GM15510 (cell line): ENCODE results near the gene COL9A3.

Experiments used
- POLR2A ChIP-seq: IDR thresholded peaks from 3 replicates; pipeline ENCODE4 v1.6.1; 2011; ENCODE audit warnings: borderline replicate concordance; ENCODE audit not compliant: insufficient read length; ENCODE audit errors: extremely low read depth

The COL9A3 gene

GRCh38 chr20:62801284-62802010 is 15.4 kb upstream of the COL9A3 start:
- no peak for TF ChIP-seq POLR2A

GRCh38 chr20:62802026-62802712 is 14.7 kb upstream of the COL9A3 start:
- TF ChIP-seq POLR2A, result no peak

GRCh38 chr20:62804021-62804626 is 12.7 kb upstream of the COL9A3 start:
- no peak for TF ChIP-seq POLR2A

DNA sequence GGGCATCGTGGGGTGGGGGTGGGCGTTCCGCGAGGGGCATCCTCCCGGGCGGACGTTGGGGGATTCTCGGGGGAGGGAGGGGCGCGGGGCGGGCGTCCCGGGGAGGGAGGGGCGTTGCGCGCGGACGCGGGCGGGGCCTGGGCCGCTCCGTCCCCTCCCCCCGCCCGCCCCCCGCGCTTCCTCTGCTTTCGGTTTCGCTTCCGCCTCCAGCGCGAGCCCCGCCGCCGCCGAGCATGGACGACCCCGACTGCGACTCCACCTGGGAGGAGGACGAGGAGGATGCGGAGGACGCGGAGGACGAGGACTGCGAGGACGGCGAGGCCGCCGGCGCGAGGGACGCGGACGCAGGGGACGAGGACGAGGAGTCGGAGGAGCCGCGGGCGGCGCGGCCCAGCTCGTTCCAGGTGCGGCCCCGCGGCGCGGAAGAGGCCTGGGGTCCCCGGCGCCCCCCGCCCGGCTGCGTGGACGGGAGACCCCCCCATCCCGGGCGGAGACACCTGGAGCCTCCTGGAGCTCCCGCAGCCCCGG is 12.2 kb upstream of the COL9A3 start, which contains the start of gene OGFR:
TSS of gene OGFR (plus strand) at position 209 of the 528 bp plus-strand sequence. CDS start at position 234, 25 bp downstream.
- peak; percentile 77 for TF ChIP-seq POLR2A

DNA sequence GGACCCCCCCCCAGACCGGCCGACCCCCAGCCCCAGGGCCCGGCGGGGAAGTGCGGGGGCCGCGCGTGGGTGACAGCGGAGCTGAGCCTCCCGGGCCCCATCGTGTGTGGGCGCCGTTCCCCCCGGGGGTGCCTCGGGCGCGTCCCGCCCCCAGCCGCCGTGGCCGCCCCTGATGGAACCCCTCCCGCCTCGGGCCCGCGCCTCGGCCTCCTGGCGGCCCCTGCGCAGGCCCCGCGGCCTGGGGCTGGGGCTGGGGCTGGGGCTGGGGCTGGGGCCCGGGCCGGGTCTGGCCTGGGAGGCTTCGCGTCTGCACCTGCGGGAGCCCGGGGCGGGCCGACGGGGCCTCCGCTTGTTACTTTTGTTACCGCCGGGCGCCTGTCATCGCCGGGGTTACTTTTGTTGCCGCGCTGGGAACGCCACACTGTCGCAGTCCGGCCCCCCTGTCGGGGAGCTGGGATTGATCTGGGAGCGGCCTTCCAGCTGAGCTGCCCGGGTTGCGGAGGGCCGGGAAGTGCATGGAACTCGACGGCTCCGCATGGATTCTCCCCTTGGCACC is 11.6 kb upstream of the COL9A3 start:
- no peak for TF ChIP-seq POLR2A

DNA sequence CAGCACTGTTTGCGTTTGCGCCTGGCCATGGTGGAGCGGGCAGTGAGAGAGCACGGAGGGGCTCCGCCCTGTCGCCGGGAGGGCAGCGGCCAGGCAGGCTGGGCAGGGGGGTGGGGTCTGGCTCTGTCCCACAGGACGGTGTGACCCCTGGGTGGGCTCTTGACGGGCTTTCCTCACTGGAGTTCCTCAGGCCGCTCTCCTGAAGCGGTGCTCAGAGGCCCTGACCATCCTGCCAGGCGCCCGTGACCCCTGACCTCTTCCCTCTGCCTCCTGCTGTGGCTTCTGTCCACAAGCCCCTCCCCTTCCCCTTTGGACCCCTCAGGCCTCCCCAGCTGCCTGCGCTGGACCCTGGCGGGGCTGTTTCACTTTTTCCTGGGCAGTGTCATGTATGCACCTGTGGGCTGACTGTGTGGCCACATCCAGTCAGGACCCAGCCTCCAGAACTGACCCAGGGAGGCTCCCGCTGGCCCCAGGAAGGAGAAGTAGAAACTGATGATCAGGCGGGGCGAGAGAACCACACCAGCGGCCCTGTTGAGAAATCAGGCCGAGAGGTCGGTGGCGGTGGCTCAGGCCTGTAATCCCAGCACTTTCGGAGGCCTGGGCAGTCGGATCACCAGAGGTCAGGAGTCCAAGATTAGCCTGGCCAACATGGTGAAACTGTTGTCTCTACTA is 11.0 kb upstream of the COL9A3 start:
- TF ChIP-seq POLR2A, result no peak

DNA sequence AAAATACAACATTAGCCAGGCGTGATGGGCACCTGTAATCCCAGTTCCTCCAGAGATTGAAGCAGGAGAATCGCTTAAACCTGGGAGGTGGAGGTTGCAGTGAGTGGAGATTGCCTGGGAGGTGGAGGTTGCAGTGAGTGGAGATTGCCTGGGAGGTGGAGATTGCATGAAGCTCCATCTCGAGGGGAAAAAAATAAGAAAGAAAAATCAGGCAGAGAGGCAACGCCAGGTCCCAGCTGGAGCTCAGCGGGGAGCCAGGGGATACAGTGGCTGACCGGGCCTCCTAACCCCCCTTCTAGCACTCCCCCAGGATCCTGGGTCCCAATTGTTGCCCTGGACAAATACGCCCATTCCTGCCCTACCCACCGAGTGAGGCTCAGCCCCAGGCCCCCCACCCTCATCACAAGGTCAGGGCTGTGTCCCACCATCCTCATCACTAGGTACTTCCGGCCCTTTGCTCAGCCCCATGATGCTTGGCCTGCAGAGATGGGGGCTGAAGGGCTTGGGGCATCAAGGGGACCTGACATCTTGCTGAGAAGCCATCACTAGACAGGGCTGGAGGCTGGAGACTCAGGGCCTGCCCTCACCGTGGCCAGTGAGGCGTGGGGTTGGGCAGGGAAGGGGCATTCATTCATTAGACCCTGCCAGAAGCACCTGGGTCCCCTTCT is 10.3 kb upstream of the COL9A3 start:
- no peak for TF ChIP-seq POLR2A

GRCh38 chr20:62807444-62808210 is 9.2 kb upstream of the COL9A3 start:
- TF ChIP-seq POLR2A, result no peak

- no peak for TF ChIP-seq POLR2A
Measured at GRCh38 chr20:62808211-62808865, 8.5 kb upstream of the COL9A3 start.

DNA sequence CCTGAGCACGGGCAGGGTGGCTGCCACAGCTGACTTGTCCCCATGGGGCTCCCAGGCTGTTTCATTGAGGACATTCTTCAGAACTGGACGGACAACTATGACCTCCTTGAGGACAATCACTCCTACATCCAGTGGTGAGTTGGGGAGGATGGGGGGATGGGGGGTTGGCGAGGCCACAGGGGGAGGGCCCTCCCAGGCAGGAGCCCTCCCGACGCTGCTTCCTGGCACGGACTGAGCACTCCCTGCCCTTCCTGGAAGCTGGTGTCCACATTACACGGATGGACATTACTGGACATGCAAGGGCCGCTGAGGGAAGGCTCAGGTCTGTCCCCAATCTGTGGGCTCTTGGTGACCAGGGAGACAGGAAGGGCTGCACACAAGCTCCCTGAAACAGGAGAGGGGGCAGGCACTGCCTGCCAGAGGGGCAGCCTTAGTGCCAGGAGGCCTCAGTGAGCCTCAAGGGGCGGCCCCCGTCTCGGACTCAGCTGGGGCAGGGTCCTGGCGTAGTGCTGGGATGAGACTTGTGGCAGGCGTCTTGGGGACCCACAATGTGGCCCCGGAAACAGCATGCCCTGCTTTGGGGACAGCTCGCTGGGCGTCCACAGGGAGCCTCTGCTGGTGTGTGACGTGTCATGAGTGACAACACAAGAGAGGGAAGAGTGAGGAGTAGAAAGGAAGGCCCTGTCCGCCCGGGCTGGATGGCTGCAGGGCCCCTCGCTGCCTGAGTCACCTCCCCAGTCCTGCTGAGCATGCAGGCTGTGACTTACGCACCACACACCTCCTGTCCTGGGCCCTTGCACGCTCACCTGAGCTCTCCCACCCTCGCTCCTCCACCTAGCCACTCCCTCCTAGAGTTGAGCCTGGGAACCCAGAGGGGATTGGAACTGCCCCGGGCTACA is 7.1 kb upstream of the COL9A3 start:
- no peak for TF ChIP-seq POLR2A

DNA sequence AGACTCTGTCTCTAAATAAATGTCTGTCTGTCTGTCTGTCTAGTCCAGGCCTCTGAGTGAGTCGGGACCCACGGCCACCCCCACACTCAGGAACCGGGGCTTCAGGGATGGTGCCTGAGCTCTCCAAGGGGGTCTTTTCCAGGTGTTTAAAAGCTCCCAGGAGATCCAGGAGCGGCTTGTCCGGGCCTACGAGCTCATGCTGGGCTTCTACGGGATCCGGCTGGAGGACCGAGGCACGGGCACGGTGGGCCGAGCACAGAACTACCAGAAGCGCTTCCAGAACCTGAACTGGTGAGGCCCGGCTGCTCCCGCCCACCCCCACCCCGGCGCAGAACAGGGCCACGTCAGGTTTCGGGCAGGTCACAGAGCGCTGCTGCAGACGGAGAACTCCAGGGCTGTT is 5.5 kb upstream of the COL9A3 start:
- no peak for TF ChIP-seq POLR2A

GRCh38 chr20:62811720-62812119 is 5.1 kb upstream of the COL9A3 start:
- no peak for TF ChIP-seq POLR2A
